NCI-H2227 (cell line): Measurements from ENCODE around the gene AUH.
"Not testable (repeated sequence)": the region's sequence is repeated elsewhere in the genome, so short reads cannot be mapped to it uniquely, and the experiment has no call there.

Experiments used
- DNase-seq: peaks from one replicate; lab custom pipeline; 2025; ENCODE audit not compliant: unreplicated experiment; lab: John Stamatoyannopoulos, UW

The AUH gene, protein sequence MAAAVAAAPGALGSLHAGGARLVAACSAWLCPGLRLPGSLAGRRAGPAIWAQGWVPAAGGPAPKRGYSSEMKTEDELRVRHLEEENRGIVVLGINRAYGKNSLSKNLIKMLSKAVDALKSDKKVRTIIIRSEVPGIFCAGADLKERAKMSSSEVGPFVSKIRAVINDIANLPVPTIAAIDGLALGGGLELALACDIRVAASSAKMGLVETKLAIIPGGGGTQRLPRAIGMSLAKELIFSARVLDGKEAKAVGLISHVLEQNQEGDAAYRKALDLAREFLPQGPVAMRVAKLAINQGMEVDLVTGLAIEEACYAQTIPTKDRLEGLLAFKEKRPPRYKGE

DNA sequence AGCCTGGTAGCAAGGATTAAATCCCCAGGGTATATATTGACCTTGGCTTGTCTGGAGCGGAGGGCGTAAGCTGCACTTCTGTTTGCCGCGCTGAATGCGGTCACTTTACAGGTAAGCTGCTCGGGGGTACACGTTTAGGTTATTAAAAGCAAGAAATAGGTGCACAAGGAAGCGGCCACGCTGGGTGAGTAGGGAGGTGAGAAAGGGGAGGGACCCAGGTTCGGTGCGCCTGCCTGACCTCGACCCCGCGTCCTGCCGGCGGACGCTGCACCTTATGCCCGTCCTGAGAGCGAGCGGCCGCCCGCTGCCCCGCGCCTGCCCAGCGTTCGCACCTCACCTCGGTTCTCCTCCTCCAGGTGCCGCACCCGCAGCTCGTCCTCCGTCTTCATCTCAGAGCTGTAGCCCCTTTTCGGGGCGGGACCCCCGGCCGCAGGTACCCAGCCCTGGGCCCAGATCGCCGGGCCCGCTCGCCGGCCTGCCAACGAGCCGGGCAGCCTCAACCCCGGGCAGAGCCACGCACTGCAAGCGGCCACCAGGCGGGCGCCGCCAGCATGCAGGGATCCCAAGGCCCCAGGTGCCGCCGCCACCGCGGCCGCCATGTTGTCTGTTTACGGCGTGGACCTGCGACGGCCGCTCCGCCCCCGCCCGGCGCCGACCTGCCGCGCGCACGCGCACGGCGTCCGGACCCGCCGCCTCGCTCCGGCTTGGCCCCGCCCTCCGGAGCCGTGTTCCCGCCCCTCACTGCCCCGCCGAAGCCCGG lies at the start of gene AUH:
Gene AUH, minus strand, starts transcription at position 628 of the 760 bp plus-strand sequence. Its CDS starts 29 bp downstream, at position 599.
- peak; percentile 81 for DNase-seq

DNA sequence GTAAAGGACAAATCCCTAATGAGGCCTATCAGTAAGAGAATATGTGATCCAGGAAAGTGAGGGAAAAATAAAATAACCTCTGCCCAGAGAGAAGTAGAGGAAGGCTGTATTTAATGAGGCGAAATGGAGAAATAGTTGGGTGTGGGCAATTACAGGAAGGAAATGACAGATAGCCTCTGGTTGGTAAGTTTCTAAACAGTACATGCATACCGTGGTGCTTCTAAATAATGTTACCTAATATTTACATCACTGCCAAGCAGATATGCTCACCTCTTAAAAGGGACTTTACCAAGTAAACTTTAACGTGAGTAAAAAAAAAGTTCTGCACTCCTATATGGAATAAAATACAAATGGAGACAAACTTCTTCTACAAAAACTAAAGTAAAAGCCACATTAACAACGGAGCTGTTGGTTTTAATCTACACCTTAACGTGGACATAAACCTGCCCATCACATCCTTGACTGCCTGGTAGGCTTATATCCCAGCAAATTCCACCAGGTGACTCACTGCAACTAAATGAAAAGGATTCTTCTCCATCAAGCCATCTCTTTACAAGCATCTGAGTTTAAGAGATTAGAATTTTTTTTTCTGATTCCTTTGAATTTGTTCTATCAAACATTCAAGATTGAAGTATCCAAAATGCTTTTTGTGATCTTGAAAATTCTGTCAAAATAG lies 49.5 kb upstream of the AUH start:
- DNase-seq = no peak

DNA sequence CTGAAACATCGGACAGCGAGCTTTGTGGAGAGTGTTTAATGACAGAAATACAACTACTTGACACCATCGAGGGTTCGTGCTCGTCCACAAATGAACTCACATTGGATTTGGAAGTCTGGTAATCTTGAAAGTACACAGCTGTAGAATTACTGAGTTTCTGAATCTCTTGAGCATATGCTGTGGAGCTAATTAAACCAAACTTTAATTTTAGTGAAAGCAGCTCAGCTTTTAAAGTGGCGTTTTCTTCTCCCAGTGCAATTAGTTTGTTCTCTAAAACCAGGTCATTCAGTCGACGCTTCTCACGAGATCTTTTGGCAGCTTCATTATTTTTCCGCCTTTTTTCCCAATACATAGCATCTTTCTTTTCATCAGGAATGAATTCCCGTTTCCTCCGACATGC lies 48.4 kb upstream of the AUH start:
- no peak for DNase-seq

DNA sequence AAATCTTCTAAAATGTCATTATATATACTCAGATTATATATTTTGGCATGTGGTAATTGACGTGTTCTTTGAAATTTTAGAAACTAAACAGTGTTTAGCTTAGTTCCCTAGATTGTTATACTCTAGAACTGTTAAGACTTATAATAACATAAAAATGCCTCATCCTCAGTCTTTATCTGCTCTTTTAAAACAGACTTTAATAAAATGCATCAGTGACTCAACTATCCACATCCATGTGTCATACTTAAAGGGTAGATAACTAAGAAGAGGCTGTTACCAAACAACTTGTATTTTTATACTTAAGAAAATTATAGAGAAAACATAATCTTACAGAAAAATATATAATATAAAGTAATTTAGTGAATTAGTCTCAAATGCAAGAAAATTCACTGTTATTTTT lies 46.8 kb upstream of the AUH start:
- no peak for DNase-seq

DNA sequence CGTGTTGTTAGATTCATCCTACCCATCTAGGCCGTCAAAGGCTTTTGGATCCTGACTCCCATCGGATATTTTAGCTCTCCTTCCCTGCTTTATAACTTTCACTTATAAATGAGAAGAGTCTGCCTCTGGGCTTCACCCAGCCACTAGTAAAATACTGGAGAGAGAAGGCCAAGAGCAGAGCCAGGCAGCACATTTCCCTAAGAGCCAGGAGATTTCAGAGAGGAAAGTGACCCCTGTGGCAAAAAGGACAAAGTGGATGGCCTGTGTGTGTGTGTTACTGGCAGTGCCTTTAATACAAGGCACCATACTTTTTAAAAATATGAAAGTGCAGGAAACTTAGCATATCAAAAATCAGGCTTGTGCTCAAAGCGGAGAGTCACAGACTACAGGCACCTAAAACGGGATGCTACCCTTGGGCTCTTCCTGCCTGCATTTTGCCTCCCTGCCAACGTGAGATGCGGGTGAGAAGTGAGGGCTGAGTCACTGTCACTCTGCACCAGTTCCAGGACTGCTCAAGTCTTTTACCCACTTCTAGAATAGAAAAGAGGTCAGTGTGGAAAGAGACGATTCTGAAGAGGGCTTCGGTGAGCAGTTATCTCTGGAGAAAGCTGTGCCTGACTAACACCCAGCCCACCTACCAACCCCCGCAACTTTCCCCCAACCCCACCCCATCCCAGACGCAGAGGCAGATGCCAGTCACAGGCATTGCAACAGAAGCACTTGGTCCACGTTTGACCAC lies 46.0 kb upstream of the AUH start:
- no peak for DNase-seq

DNA sequence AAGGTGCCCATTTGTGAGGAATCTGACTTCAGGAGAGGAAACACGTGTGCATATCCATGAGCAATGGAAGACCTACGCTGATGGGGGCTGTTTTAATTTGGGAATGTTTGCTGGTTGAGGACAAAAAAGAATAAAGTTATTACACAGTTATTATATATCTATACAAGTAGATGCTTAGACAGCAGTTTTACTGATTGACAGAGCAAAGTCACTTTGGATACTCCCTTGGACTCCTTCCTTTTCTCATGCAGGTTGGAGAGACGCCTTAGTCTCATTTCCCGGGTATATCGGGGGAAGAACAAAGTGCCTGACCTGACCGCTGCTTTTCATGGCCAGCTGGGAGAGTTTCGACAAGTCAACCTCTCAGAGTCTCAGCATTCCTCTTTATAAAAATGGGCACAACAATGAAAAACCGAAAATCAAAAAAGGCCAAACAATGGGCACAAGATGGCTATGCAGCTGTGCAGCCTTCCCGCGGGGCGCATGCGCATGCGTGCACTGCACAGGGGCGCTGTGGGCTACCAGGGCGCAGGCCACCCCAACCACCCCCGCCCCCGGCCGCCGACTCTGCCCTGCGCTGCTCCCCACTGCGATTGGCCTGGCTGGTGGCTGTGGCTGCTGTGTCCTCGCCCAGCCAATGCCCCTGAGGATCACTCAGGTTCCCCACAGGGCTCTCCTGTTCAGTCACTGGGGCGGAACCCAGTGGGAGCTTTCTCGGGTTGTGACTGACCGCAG lies 43.8 kb upstream of the AUH start:
- DNase-seq = no peak

DNA sequence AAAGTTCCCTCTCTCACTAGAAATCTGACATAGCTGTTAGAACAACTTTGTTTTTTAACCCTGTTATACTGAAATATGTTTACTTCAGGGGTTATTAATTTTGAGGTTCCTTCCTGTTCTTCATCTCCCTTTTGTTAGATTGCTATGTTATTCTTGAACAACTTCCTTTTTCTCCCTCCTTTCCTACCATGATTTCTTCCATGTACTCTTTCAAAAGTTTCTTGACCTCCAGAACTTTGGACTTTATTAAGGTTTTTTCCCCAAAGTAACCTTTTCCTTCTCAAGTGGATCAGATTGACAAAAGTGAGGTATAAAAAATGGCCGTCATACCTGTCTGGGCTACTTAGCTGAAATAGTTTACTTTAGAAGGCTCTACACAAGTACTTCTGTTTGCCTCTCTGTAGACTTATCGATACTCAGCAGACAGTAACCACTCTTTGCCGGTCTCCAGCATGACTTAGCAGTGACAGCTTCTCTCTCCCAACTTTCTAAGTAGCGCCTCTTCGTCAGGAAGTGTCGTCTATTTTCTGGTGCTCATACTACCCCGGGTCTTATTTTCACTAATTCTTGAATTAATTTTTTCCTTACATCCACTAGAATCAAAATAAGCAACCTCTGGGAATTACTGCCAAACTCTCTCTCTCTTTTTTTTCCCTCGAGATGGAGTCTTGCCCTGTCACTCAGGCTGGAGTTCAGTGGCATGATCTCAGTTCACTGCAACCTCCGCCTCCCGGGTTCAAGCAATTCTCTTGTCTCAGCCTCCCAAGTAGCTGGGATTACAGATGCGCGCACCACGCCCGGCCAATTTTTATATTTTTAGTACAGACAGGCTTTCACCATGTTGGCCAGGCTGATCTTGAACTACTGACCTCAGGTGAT lies 42.2 kb upstream of the AUH start:
- no peak for DNase-seq

DNA sequence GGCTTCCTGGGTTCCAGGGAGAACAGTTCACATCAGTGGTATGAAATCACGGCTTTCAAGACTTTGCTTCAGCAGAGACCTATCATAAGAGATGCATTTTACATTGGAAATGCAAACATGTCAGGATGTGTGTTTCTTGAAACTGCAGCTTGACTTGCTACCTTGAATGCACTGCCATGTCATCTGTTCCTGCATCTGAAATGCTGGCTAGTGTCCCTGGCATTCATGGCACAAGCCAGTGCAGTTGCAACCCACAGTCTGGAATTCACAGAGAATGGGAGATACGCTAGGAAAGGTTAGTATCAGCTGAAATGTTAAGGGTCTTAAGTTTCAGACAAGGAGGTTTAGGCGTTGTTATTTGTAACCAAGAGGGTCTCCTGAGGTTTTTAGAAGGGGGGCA lies 37.2 kb upstream of the AUH start:
- no peak for DNase-seq

DNA sequence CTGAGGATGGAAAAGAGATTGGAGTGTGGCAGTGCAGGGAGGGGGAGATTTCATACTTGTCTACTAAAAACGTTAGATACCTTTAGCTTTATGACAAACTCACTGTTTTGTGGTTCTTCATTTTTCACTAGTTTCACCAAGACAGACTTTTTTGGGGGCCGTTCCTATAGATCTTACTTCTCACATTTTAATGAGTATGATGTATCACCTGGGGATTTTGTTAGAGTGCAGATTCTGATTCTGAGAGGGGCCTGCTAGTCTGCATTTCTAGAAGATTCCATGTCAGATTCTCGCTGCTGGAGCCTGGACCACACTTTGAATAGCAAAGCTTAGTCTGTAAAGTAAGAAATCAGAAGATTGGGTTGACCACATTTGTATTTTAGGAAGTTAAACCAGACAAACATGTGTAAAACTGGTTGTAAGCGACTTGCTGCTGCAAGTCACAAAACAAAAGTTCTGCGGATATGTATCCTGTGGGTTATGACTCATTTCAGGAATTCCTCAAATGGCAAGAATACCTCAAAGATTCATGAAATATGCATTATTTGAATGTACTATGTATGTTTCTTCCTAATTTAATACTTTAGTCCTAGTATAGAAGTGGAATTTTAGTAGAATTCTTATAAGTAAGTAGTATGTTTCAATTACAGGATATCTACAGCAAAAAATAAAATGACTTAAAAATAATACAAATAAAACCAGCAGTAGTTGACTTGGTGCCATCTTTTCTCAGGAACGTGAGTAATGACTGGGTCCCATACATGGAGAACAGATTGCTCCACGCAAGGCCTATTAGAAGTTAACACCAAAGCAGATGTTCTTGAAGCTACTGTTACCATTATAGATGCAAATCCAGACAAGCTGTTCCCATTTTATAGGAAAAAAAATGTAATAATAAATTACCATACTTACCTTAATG lies 34.1 kb upstream of the AUH start:
- no peak for DNase-seq

DNA sequence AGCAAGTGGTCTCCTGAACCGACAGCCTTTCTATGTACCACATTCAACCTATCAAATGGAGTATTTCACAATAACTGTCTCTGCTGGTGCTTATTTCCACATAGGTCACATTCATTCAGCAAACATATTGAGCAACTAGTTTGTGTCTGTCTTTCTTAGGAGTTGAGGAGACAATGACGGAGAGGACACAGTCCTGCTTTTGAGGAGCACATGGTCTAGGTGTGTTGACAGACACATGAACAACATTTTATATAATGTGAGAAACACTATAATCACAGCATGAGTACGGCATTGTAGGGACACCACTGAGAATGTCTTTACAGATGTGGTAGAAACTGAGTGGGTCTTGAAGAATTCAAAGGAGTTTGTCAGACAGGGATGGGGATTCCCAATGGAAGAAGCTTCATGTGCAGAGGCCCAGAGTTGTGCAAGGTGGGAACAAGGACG lies 33.4 kb upstream of the AUH start:
- DNase-seq = no peak

DNA sequence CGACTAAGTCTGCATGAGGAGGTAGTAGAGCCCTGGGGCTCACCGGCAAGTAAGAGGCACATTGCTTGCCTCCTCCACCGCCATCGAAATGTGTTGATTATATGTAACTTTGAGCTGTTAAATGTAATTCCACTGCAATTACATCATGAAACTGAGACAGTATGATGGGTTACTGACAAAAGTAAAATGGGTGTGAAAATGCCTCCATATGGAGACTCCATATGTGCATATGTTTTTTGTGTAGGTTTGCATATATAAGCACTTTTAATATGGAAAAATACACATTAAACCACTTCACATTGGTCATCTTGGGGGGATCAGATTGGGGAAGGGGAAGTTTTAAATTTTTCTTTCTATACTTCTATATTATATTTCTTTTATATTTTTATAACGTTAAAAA lies 32.1 kb upstream of the AUH start:
- no peak for DNase-seq

DNA sequence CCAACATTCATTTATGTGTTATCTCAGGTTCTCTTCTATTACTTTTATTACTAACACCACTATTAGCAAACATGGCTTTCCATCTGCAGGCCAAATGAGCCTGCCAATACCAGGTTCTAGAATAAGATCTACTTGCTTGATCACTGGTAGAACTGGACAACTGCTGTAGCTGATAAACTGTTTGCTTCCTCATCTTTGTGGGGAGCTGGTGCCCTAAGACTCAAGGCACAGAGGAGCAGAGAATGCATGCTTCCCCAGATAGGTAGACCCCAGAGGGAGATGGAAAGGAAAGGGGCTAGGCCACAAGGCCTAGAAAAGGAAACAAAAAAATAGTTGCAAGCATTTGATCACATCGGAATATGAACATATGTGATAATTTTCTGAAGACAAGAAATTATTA lies 30.7 kb upstream of the AUH start:
- no peak for DNase-seq

DNA sequence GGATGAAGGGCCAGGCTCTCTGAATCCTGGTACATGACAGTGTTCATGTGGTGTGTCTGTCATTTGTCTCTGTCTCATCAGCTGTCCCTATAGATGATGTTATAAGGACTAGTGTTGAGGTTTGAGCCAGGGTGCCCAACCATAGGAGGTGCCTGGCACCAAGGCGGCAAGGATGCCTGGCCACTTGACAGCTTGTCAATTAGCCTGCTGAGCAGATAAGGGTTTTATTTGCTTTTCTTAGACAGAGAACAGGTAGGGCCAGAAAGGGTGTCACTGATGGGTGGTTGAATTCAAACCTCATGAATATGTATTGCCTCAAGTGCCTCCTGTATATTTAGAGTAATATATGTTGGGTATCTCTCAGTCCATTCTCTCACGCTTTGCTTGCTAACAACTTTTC lies 30.1 kb upstream of the AUH start:
- DNase-seq = no peak

DNA sequence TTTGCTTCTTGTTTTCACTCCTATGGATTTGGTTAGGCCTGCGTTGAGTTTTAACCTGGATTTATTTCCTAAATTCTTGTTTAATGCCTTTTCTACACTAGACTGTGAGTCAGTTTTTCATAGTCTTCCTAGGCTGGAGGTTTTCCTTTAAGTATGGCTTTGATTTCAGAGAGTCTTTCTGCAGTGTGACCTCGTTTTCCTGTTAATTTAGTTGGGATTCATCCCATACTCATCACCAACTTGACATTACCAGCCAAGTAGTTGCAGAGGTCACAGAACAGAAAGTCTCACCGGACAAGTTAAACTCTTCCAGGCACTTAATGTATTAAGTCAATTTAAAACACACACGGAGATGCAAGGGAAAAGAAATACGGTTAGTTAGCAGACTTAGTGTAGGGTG lies 29.7 kb upstream of the AUH start:
- DNase-seq = no peak

DNA sequence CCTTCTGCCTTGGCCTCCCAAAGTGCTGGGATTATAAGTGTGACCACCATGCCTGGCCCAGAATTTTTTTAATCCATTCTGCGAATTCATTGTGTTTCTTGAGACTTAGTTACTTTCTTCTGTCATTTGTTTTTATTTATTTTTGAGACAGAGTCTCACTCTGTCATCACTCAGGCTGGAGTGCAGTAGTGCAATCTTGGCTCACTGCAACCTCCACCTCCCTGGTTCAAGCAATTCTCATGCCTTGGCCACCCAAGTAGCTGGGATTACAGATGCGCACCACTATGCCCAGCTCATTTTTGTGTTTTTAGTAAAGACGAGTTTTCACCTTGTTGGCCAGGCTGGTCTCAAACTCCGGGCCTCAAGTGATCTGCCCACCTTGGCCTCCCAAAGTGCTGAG lies 28.0 kb upstream of the AUH start:
- not testable (repeated sequence) for DNase-seq

DNA sequence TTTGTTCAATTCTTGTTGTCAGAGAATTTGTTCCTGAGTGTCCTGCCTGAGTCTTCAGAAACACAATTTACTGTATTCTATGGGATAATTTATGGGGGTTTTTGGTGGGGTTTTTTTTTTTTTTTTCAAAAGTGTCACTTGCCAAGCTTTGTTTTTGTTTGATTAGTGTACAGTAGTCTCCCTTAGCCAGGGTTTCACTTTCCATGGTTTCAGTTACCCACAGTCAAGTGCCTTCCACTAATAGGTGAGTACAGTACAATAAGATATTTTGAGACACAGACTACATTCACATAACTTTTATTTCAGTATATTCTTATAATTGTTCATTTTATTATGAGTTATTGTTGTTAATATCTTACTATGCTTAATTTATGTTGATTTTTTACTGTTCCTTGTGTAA lies 25.0 kb upstream of the AUH start:
- no peak for DNase-seq

DNA sequence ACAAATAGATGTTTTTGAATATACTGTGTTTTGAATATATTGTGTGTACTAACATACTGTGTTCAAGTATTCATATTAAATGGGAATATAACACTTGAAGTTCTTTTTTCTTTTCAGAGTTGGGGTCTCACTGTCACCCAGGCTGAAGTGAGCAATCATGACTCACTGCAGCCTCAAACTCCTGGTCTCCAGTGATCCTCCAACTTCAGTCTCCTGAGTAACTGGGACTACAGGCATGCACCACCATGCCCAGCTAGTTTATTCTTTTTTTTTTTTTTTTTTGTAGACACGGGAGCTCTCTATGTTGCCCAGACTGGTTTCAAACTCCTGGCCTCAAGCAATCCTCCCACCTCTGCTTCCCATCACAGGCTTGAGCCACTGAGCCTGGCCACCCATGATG lies 23.2 kb upstream of the AUH start:
- DNase-seq = no peak

DNA sequence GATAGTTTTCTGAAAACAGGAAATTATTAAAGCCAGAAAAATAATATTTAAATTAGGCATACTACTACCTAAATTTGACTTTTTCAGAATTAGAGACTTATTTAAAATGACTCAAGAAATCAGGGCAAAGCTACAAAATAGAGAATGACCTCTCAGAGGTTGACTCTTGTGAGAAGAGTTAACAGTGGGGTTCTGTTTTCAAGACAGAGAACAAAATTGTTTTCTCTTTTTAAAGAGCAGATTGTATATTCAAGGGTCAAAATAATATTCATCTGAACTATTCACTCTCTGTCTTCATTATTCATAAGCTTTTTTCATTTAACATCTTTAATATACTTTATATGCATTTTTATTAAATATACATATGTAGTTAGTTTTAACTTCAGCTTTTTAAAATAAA lies 21.9 kb upstream of the AUH start:
- DNase-seq = no peak

DNA sequence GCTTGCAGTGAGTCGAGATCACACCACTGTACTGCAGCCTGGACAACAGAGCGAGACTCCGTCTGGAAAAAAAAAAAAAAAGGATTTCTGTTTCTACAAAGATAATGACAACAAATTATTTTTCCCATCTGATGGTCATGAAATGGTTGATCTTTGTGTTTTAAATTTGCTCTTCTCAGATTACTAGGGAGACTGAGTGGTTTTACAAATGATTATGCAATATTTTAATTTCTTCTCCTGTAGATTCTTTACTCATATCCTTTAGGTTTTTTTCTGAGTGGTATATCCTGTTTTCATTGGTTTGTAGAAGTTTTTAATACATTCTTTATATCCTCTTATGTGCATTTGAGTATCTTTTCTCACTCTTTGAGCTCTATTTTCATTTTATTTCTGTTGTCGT lies 20.6 kb upstream of the AUH start:
- no peak for DNase-seq
